Measurements from ENCODE around the gene RANBP3L. TPM values are rescaled to one million over a fixed set of nuclear protein-coding genes. Genes with fewer than 3 reads are reported as not detected.
A peak's percentile ranks its signal among the peaks of the same experiment; 100 is the strongest.

RANBP3L gene
- total and polyA plus RNA-seq, 4 donors: 0.33 to 9.2 (median 2.1) TPM

DNA sequence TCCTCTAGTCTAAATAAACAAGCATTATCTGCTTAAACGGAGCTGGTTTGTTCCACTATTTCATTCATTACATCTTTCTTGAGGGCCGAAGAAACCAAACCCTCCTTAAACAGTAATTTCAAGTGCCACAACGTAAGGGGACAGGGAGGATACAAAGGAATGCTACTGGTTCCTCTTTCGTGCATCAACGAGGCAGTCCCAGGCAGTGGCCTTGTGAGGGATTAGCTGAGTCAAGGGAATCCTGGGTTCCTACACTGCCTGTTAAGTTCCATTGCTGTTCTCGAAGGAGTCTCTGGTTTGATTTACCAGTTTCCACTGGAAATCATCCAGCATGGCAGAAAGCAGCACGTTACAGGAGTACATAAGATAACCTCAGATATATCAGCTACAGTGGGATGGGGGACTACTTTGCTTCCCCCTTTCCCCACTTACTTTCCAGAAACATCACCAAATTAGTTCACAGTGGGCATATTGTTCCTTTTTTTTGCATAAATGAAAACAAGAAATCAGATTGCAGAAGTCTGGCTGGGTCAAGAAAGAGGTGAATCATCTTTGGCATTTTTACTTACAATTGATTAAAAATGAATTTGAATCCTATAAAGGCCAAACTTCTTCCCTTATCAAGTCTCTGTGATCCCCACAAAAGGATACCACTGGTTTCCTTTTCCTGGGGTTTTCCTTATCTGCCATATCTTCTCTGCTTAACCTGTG lies 2.5 kb upstream of the RANBP3L start:
- Histone ChIP-seq H3K9me3 (ENCODE audit: control insufficient read depth in 4 of 4, low read length in 3 of 4) (no peaks in the 10 kb centered on the region), H3K9ac (ENCODE audit: low read depth in 1 of 2, low read length in 2 of 2) (no peak overlapping the region), H3K36me3 (ENCODE audit: control insufficient read depth in 4 of 4, insufficient read depth in 3 of 4, low read depth in 1 of 4, low read length in 3 of 4) (no peaks in the 10 kb centered on the region), H3K4me3 (ENCODE audit: low read depth in 1 of 3, low read length in 3 of 3) (no peak overlapping the region), H3K4me1 (ENCODE audit: control insufficient read depth in 4 of 4, insufficient read depth in 4 of 4, low read length in 3 of 4) (peaks cover 10 to 52% (median 22%) of the 10 kb centered on the region in 4 donors), H3K27ac (ENCODE audit: low read depth in 1 of 2, low read length in 2 of 2) (no peak overlapping the region), H3K27me3 (ENCODE audit: control insufficient read depth in 4 of 4, insufficient read depth in 4 of 4, low read length in 3 of 4) (no peaks in the 10 kb centered on the region)
- WGBS: 79% methylated on average over 7 of the region's 7 CpGs
- no peak for DNase-seq (ENCODE audit: low spot score)
- TF ChIP-seq ZBTB33 (IDR thresholded peaks at IDR 0.05): no peak
- TF ChIP-seq RXRA (IDR thresholded peaks at IDR 0.05): no peak
- TF ChIP-seq FOXA2 (IDR thresholded peaks at IDR 0.05): no peak
- TF ChIP-seq SP1 (IDR thresholded peaks at IDR 0.05): no peak
- TF ChIP-seq, protein P1, sequence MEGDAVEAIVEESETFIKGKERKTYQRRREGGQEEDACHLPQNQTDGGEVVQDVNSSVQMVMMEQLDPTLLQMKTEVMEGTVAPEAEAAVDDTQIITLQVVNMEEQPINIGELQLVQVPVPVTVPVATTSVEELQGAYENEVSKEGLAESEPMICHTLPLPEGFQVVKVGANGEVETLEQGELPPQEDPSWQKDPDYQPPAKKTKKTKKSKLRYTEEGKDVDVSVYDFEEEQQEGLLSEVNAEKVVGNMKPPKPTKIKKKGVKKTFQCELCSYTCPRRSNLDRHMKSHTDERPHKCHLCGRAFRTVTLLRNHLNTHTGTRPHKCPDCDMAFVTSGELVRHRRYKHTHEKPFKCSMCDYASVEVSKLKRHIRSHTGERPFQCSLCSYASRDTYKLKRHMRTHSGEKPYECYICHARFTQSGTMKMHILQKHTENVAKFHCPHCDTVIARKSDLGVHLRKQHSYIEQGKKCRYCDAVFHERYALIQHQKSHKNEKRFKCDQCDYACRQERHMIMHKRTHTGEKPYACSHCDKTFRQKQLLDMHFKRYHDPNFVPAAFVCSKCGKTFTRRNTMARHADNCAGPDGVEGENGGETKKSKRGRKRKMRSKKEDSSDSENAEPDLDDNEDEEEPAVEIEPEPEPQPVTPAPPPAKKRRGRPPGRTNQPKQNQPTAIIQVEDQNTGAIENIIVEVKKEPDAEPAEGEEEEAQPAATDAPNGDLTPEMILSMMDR (IDR thresholded peaks at IDR 0.05; ENCODE audit: low read depth, low read length, missing input control): no peak

- TF ChIP-seq EGR1 (IDR thresholded peaks at IDR 0.05; ENCODE audit: low read depth in 2 of 2) (no peak), YY1 (IDR thresholded peaks at IDR 0.05) (no peak), HNF4A (conservative IDR thresholded peaks at IDR 0.05) (no peak), ATF3 (IDR thresholded peaks at IDR 0.05) (no peak), HNF4G (IDR thresholded peaks at IDR 0.05) (no peak), FOXA2 (IDR thresholded peaks at IDR 0.05) (no peak), MAX (IDR thresholded peaks at IDR 0.05) (no peak), TAF1 (conservative IDR thresholded peaks at IDR 0.05) (no peak), RAD21 (IDR thresholded peaks at IDR 0.05) (no peak), SP1 (IDR thresholded peaks at IDR 0.05) (no peak), NR2F2 (IDR thresholded peaks at IDR 0.05) (no peak), FOXA1 (IDR thresholded peaks at IDR 0.05) (no peak)
- TF ChIP-seq, protein P2, sequence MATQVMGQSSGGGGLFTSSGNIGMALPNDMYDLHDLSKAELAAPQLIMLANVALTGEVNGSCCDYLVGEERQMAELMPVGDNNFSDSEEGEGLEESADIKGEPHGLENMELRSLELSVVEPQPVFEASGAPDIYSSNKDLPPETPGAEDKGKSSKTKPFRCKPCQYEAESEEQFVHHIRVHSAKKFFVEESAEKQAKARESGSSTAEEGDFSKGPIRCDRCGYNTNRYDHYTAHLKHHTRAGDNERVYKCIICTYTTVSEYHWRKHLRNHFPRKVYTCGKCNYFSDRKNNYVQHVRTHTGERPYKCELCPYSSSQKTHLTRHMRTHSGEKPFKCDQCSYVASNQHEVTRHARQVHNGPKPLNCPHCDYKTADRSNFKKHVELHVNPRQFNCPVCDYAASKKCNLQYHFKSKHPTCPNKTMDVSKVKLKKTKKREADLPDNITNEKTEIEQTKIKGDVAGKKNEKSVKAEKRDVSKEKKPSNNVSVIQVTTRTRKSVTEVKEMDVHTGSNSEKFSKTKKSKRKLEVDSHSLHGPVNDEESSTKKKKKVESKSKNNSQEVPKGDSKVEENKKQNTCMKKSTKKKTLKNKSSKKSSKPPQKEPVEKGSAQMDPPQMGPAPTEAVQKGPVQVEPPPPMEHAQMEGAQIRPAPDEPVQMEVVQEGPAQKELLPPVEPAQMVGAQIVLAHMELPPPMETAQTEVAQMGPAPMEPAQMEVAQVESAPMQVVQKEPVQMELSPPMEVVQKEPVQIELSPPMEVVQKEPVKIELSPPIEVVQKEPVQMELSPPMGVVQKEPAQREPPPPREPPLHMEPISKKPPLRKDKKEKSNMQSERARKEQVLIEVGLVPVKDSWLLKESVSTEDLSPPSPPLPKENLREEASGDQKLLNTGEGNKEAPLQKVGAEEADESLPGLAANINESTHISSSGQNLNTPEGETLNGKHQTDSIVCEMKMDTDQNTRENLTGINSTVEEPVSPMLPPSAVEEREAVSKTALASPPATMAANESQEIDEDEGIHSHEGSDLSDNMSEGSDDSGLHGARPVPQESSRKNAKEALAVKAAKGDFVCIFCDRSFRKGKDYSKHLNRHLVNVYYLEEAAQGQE (IDR thresholded peaks at IDR 0.05): no peak
- TF ChIP-seq, protein P1 (IDR thresholded peaks at IDR 0.05; ENCODE audit: low read depth, low read length, missing input control): no peak
- peak overlapping the region; percentile 78 to 91 for H3K27ac ChIP-seq (ENCODE audit: low read depth in 1 of 2, low read length in 2 of 2)
- WGBS: 28% methylated on average over 4 of the region's 4 CpGs
- H3K27me3 ChIP-seq (ENCODE audit: control insufficient read depth in 4 of 4, insufficient read depth in 4 of 4, low read length in 3 of 4): no peaks in the 10 kb centered on the region
- no peaks in the 10 kb centered on the region for H3K9me3 ChIP-seq (ENCODE audit: control insufficient read depth in 4 of 4, low read length in 3 of 4)
- peak overlapping the region; percentile 72 to 87 for H3K9ac ChIP-seq (ENCODE audit: low read depth in 1 of 2, low read length in 2 of 2)
- no peak for DNase-seq (ENCODE audit: low spot score)
- peak overlapping the region; percentile 28 to 80 (median 61) for H3K4me3 ChIP-seq (ENCODE audit: low read depth in 1 of 3, low read length in 3 of 3)
- peaks cover 10 to 51% (median 24%) of the 10 kb centered on the region in 4 donors for H3K4me1 ChIP-seq (ENCODE audit: control insufficient read depth in 4 of 4, insufficient read depth in 4 of 4, low read length in 3 of 4)
- no peaks in the 10 kb centered on the region for H3K36me3 ChIP-seq (ENCODE audit: control insufficient read depth in 4 of 4, insufficient read depth in 3 of 4, low read depth in 1 of 4, low read length in 3 of 4)
These were observed 668 bp downstream of the RANBP3L start for GRCh38 chr5:36300927-36301540.

Measured in liver (tissue), 9 donors.